ENCODE results near the gene COL8A1.

COL8A1 gene

GRCh38 chr3:99678023-99678422 is 39.6 kb downstream of the COL8A1 start:
- no peak for DNase-seq

GRCh38 chr3:99678896-99679295 is 40.5 kb downstream of the COL8A1 start:
- no peak for DNase-seq

- DNase-seq: no peak
Observed at GRCh38 chr3:99681512-99681911, 43.1 kb downstream of the COL8A1 start.

GRCh38 chr3:99681976-99682375 is 43.6 kb downstream of the COL8A1 start:
- no peak for DNase-seq

GRCh38 chr3:99683465-99683864 is 45.1 kb downstream of the COL8A1 start:
- DNase-seq: no peak

- DNase-seq: no peak
Observed at GRCh38 chr3:99683876-99684275, 45.5 kb downstream of the COL8A1 start.

GRCh38 chr3:99684644-99685043 is 46.2 kb downstream of the COL8A1 start:
- no peak for DNase-seq

GRCh38 chr3:99686469-99686868 is 48.1 kb downstream of the COL8A1 start:
- DNase-seq: no peak

- no peak for DNase-seq
Observed at GRCh38 chr3:99686955-99687612, 48.7 kb downstream of the COL8A1 start.

GRCh38 chr3:99690761-99691369 is 52.5 kb downstream of the COL8A1 start:
- no peak for DNase-seq

GRCh38 chr3:99693636-99694035 is 55.2 kb downstream of the COL8A1 start:
- DNase-seq: no peak

GRCh38 chr3:99696497-99696896 is 58.1 kb downstream of the COL8A1 start:
- no peak for DNase-seq

- no peak for DNase-seq
Observed at GRCh38 chr3:99697250-99697649, 58.9 kb downstream of the COL8A1 start.

- no peak for DNase-seq
Observed at GRCh38 chr3:99698932-99699331, 60.5 kb downstream of the COL8A1 start.

- no peak for DNase-seq
Observed at GRCh38 chr3:99699841-99700240, 61.4 kb downstream of the COL8A1 start.

- no peak for DNase-seq
Observed at GRCh38 chr3:99700631-99701268, 62.4 kb downstream of the COL8A1 start.

- DNase-seq: no peak
Observed at GRCh38 chr3:99702953-99703943, 64.9 kb downstream of the COL8A1 start.

- no peak for DNase-seq
Observed at GRCh38 chr3:99704417-99704816, 66.0 kb downstream of the COL8A1 start.

- DNase-seq: no peak
Observed at GRCh38 chr3:99706410-99706809, 68.0 kb downstream of the COL8A1 start.

GRCh38 chr3:99708207-99708745 is 69.9 kb downstream of the COL8A1 start:
- DNase-seq: no peak

GRCh38 chr3:99709686-99710085 is 71.3 kb downstream of the COL8A1 start:
- no peak for DNase-seq

GRCh38 chr3:99710094-99710493 is 71.7 kb downstream of the COL8A1 start:
- DNase-seq: no peak

GRCh38 chr3:99711351-99711750 is 73.0 kb downstream of the COL8A1 start:
- DNase-seq: no peak
